HEK293 (cell line): ENCODE data around the gene HK3.

ENCODE experiments used
- CTCF ChIA-PET: fragments of 350-600 bp; formaldehyde crosslinking; extraction: SDS; loops from one replicate; lab custom pipeline; 2021; ENCODE audit warnings: antibody characterized with exemption; lab: Yijun Ruan, JAX
- POLR2A ChIA-PET: fragments of 300-600 bp; formaldehyde crosslinking; extraction: SDS; loops from one replicate; lab custom pipeline; 2020; ENCODE audit warnings: antibody characterized with exemption, inconsistent platforms; lab: Yijun Ruan, JAX
- H3K27ac ChIP-seq: fragments of 200-500 bp; sonication (Bioruptor generic); 2 replicates; pipeline ENCODE4 v1.5.1; 2014; ENCODE audit warnings: low read depth, low read length, control low read depth, inconsistent platforms; ENCODE audit errors: extremely low read depth
- H3K36me3 ChIP-seq, 2 experiments: fragments of 200-500 bp in 1 of 2; sonication (Bioruptor generic) in 1 of 2; 1 replicate in 1 of 2; 2 replicates in 1 of 2; pipeline ENCODE4 v1.5.1; 2014 to 2017; ENCODE audit warnings: inconsistent platforms in 2 of 2, low read length in 2 of 2; ENCODE audit not compliant: control insufficient read depth in 2 of 2, insufficient read depth in 1 of 2
- H3K4me1 ChIP-seq: fragments of 200-500 bp; sonication (Bioruptor generic); 2 replicates; pipeline ENCODE4 v1.5.1; 2014; ENCODE audit warnings: mild to moderate bottlenecking, low read length, inconsistent platforms; ENCODE audit not compliant: control insufficient read depth, insufficient read depth
- H3K4me3 ChIP-seq: 2 replicates; pipeline ENCODE4 v1.5.1; 2011; ENCODE audit warnings: low read depth, mild to moderate bottlenecking, control low read depth, low read length, moderate library complexity
- H3K9me3 ChIP-seq: fragments of 200-500 bp; sonication (Bioruptor generic); 2 replicates; pipeline ENCODE4 v1.5.1; 2014; ENCODE audit warnings: low read depth, low read length, inconsistent platforms; ENCODE audit not compliant: control insufficient read depth, insufficient read depth
- FEZF1 ChIP-seq: fragments of 450-650 bp; formaldehyde crosslinking; IDR thresholded peaks from 2 replicates; pipeline ENCODE4 v1.5.1; 2016; ENCODE audit warnings: missing biosample characterization, missing genetic modification characterization
- KLF1 ChIP-seq: fragments of 450-650 bp; formaldehyde crosslinking; IDR thresholded peaks from 2 replicates; pipeline ENCODE4 v1.5.1; 2016; ENCODE audit warnings: missing biosample characterization, missing genetic modification characterization
- OVOL3 ChIP-seq: fragments of 450-650 bp; formaldehyde crosslinking; IDR thresholded peaks from 2 replicates; pipeline ENCODE4 v1.5.1; 2016; ENCODE audit warnings: missing biosample characterization, missing genetic modification characterization
- PRDM6 ChIP-seq: fragments of 450-650 bp; formaldehyde crosslinking; IDR thresholded peaks from 2 replicates; pipeline ENCODE4 v1.5.1; 2017; ENCODE audit warnings: missing biosample characterization, missing genetic modification characterization
- SETDB1 ChIP-seq: IDR thresholded peaks from one replicate; pipeline ENCODE4 v1.6.1; 2017; ENCODE audit warnings: mild to moderate bottlenecking, low read length, moderate library complexity, mixed read lengths; ENCODE audit not compliant: insufficient read length
- ZIC2 ChIP-seq: fragments of 450-650 bp; formaldehyde crosslinking; IDR thresholded peaks from 2 replicates; pipeline ENCODE4 v1.5.1; 2016; ENCODE audit warnings: missing biosample characterization, missing genetic modification characterization
- ZNF146 ChIP-seq: fragments of 450-650 bp; formaldehyde crosslinking; IDR thresholded peaks from 2 replicates; pipeline ENCODE4 v1.5.1; 2016; ENCODE audit warnings: missing biosample characterization, missing genetic modification characterization
- ZNF202 ChIP-seq: fragments of 450-650 bp; formaldehyde crosslinking; IDR thresholded peaks from 2 replicates; pipeline ENCODE4 v1.5.1; 2016; ENCODE audit warnings: missing biosample characterization, missing genetic modification characterization, borderline replicate concordance
- ZNF223 ChIP-seq: fragments of 450-650 bp; formaldehyde crosslinking; IDR thresholded peaks from 2 replicates; pipeline ENCODE4 v1.5.1; 2016; ENCODE audit warnings: missing biosample characterization, missing genetic modification characterization
- ZNF341 ChIP-seq: fragments of 450-650 bp; formaldehyde crosslinking; IDR thresholded peaks from 2 replicates; pipeline ENCODE4; 2016; ENCODE audit warnings: low read depth, missing biosample characterization, missing genetic modification characterization
- ZNF37A ChIP-seq: fragments of 450-650 bp; IDR thresholded peaks from 2 replicates; pipeline ENCODE4 v1.5.1; 2018; ENCODE audit warnings: missing biosample characterization, missing genetic modification characterization
- ZNF423 ChIP-seq: fragments of 450-650 bp; formaldehyde crosslinking; IDR thresholded peaks from 2 replicates; pipeline ENCODE4 v1.5.1; 2016; ENCODE audit warnings: missing biosample characterization, missing genetic modification characterization
- ZNF529 ChIP-seq: fragments of 450-650 bp; formaldehyde crosslinking; IDR thresholded peaks from 2 replicates; pipeline ENCODE4 v1.5.1; 2017; ENCODE audit warnings: missing genetic modification characterization, missing biosample characterization; ENCODE audit not compliant: insufficient replicate concordance
- ZNF561 ChIP-seq: fragments of 450-650 bp; IDR thresholded peaks from 2 replicates; pipeline ENCODE4 v1.5.1; 2018; ENCODE audit warnings: missing biosample characterization, missing genetic modification characterization, borderline replicate concordance
- ZNF600 ChIP-seq: fragments of 450-650 bp; formaldehyde crosslinking; IDR thresholded peaks from 2 replicates; pipeline ENCODE4 v1.5.1; 2016; ENCODE audit warnings: missing biosample characterization, missing genetic modification characterization
- ZNF645 ChIP-seq: fragments of 450-650 bp; formaldehyde crosslinking; IDR thresholded peaks from 2 replicates; pipeline ENCODE4; 2016; ENCODE audit warnings: missing biosample characterization, missing genetic modification characterization
- ZNF664 ChIP-seq: fragments of 450-650 bp; formaldehyde crosslinking; IDR thresholded peaks from 2 replicates; pipeline ENCODE4 v1.5.1; 2016; ENCODE audit warnings: missing biosample characterization, missing genetic modification characterization
- ZNF670 ChIP-seq: fragments of 450-650 bp; formaldehyde crosslinking; IDR thresholded peaks from 2 replicates; pipeline ENCODE4 v1.5.1; 2016; ENCODE audit warnings: missing biosample characterization, missing genetic modification characterization, low read depth
- ZNF747 ChIP-seq: fragments of 450-650 bp; formaldehyde crosslinking; IDR thresholded peaks from 2 replicates; pipeline ENCODE4 v1.5.1; 2016; ENCODE audit warnings: missing biosample characterization, missing genetic modification characterization
- TF ChIP-seq, protein P1 (sequence below): fragments of 450-650 bp; formaldehyde crosslinking; IDR thresholded peaks from 2 replicates; pipeline ENCODE4 v1.5.1; 2016; ENCODE audit warnings: missing biosample characterization, missing genetic modification characterization
- TF ChIP-seq, protein P2 (sequence below): fragments of 450-650 bp; formaldehyde crosslinking; IDR thresholded peaks from 2 replicates; pipeline ENCODE4 v1.5.1; 2017; ENCODE audit warnings: missing biosample characterization, missing genetic modification characterization
- TF ChIP-seq, protein P3 (sequence below): fragments of 450-650 bp; IDR thresholded peaks from 2 replicates; pipeline ENCODE4 v1.5.1; 2018; ENCODE audit warnings: missing biosample characterization, mild to moderate bottlenecking, missing genetic modification characterization
- TF ChIP-seq, protein P4 (sequence below): fragments of 450-650 bp; formaldehyde crosslinking; IDR thresholded peaks from 2 replicates; pipeline ENCODE4 v1.5.1; 2016; ENCODE audit warnings: missing biosample characterization, missing genetic modification characterization

The HK3 gene

DNA sequence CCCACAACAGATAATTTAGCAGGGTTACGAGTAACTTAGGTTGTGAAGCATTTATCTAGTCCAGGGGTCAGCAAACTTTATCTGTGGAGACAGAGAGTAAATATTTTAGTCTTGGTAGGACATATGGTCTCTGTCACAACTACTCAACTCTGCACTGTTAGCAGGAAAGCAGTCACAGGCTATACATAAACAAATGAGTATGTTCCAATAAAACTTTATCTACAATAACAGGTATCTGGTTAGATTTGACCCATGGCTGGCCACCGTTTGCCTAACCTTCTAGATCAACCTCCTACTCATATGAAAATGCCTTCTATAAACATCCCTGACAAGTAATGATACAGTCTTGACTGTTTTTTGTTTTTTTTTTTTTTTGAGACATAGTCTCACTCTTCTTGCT, 13.0 kb upstream of the HK3 start:
- ChIA-PET POLR2A (interaction anchor here (0.7 kb wide), 1 partner anchor 35 kb away, joined by 3 read pairs; no protein-coding TSS in a partner anchor), CTCF (no interaction called here)
- peaks cover 12% of the 10 kb centered on the region for H3K4me1 ChIP-seq
- H3K27ac ChIP-seq, result no peak overlapping the region
- no peak for TF ChIP-seq ZNF223
- TF ChIP-seq ZNF37A (tag by site-specific recombination), result no peak
- TF ChIP-seq ZNF529, result no peak
- TF ChIP-seq, protein P1, sequence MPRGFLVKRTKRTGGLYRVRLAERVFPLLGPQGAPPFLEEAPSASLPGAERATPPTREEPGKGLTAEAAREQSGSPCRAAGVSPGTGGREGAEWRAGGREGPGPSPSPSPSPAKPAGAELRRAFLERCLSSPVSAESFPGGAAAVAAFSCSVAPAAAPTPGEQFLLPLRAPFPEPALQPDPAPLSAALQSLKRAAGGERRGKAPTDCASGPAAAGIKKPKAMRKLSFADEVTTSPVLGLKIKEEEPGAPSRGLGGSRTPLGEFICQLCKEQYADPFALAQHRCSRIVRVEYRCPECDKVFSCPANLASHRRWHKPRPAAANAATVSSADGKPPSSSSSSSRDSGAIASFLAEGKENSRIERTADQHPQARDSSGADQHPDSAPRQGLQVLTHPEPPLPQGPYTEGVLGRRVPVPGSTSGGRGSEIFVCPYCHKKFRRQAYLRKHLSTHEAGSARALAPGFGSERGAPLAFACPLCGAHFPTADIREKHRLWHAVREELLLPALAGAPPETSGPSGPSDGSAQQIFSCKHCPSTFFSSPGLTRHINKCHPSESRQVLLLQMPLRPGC, result no peak
- no peak for TF ChIP-seq OVOL3 (tag by site-specific recombination)
- TF ChIP-seq ZNF561 (tag by site-specific recombination), result no peak
- no peak for TF ChIP-seq ZNF423 (tag by site-specific recombination)
- no peak for TF ChIP-seq SETDB1
- TF ChIP-seq ZNF670 (tag by site-specific recombination), result no peak
- no peak for TF ChIP-seq ZNF146
- H3K36me3 ChIP-seq, result peaks cover 15 to 30% of the 10 kb centered on the region in 2 experiments; a peak in 2 of 3 replicates
- no peaks in the 10 kb centered on the region for H3K9me3 ChIP-seq
- H3K4me3 ChIP-seq, result no peak overlapping the region

DNA sequence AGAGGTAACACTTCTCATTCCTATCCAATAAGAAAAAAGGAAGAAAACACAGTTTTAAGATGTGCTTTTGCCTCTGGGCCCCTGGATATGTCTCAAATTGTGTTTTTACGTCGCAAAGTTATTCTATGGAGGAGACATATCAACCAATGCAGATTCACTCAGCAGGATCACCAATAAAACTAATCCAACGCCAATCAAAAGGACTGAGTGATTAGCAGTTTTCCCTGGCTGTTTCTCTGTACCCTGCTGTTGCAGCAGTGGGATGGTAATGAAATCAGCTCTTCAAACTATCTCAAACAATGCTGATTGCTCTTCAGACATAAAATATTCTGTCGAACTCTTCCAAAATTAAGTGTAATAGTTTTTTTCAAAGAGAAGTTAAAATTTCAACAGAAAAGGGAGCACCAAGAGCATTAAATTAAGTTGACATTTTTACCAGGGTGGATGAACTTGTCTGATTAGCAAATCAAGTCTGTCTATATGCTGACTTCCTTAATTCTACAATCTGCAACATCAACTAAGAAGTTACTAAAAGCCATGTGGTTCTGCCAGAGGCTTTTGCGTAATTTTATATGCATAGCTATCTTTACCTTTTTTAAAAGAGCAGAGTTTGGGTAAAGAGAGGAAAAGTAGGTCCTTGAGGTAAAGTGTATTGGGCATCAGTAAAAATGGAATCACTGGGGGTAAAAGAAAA, 9.7 kb upstream of the HK3 start:
- Histone ChIP-seq H3K4me3 (no peak overlapping the region), H3K9me3 (no peaks in the 10 kb centered on the region), H3K36me3 (peaks cover 19 to 63% of the 10 kb centered on the region in 2 experiments; a peak in 2 of 3 replicates), H3K27ac (no peak overlapping the region), H3K4me1 (no peaks in the 10 kb centered on the region)
- CTCF ChIA-PET, result interaction anchor here (0.5 to 1.6 kb wide), 4 partner anchors 15 to 248 kb away, joined by 3 to 7 read pairs (median 4); no protein-coding TSS in a partner anchor
- TF ChIP-seq, protein P2, sequence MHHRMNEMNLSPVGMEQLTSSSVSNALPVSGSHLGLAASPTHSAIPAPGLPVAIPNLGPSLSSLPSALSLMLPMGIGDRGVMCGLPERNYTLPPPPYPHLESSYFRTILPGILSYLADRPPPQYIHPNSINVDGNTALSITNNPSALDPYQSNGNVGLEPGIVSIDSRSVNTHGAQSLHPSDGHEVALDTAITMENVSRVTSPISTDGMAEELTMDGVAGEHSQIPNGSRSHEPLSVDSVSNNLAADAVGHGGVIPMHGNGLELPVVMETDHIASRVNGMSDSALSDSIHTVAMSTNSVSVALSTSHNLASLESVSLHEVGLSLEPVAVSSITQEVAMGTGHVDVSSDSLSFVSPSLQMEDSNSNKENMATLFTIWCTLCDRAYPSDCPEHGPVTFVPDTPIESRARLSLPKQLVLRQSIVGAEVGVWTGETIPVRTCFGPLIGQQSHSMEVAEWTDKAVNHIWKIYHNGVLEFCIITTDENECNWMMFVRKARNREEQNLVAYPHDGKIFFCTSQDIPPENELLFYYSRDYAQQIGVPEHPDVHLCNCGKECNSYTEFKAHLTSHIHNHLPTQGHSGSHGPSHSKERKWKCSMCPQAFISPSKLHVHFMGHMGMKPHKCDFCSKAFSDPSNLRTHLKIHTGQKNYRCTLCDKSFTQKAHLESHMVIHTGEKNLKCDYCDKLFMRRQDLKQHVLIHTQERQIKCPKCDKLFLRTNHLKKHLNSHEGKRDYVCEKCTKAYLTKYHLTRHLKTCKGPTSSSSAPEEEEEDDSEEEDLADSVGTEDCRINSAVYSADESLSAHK, result 0 out of 2 replicates have a peak, but pooled peaks have one; percentile 53
- TF ChIP-seq, protein P3, sequence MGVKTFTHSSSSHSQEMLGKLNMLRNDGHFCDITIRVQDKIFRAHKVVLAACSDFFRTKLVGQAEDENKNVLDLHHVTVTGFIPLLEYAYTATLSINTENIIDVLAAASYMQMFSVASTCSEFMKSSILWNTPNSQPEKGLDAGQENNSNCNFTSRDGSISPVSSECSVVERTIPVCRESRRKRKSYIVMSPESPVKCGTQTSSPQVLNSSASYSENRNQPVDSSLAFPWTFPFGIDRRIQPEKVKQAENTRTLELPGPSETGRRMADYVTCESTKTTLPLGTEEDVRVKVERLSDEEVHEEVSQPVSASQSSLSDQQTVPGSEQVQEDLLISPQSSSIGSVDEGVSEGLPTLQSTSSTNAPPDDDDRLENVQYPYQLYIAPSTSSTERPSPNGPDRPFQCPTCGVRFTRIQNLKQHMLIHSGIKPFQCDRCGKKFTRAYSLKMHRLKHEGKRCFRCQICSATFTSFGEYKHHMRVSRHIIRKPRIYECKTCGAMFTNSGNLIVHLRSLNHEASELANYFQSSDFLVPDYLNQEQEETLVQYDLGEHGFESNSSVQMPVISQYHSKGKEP, result no peak
- TF ChIP-seq ZNF664 (tag by site-specific recombination) (no peak), FEZF1 (tag by site-specific recombination) (peak; percentile 40; the same call in 1 of the 2 replicates), PRDM6 (tag by site-specific recombination) (peak; percentile 42), ZNF747 (tag by site-specific recombination) (no peak), ZNF223 (no peak), ZNF600 (tag by site-specific recombination) (no peak), ZNF202 (tag by site-specific recombination) (no peak), ZIC2 (tag by site-specific recombination) (peak; percentile 33), KLF1 (tag by site-specific recombination) (no peak), ZNF645 (tag by site-specific recombination) (no peak), ZNF341 (tag by site-specific recombination) (0 out of 2 replicates have a peak, but pooled peaks have one; percentile 25)
- TF ChIP-seq, protein P4, sequence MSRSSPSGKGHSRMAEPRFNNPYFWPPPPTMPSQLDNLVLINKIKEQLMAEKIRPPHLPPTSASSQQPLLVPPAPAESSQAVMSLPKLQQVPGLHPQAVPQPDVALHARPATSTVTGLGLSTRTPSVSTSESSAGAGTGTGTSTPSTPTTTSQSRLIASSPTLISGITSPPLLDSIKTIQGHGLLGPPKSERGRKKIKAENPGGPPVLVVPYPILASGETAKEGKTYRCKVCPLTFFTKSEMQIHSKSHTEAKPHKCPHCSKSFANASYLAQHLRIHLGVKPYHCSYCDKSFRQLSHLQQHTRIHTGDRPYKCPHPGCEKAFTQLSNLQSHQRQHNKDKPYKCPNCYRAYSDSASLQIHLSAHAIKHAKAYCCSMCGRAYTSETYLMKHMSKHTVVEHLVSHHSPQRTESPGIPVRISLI (tag by site-specific recombination), result no peak
- POLR2A ChIA-PET, result no interaction called here
